ELR (cell line): Measurements from ENCODE around the gene MAST4.

Experiments
- DNase-seq: peaks from one replicate; pipeline ENCODE4 v3.0.0-alpha.2; 2015; ENCODE audit warnings: low read depth

MAST4 gene

DNA sequence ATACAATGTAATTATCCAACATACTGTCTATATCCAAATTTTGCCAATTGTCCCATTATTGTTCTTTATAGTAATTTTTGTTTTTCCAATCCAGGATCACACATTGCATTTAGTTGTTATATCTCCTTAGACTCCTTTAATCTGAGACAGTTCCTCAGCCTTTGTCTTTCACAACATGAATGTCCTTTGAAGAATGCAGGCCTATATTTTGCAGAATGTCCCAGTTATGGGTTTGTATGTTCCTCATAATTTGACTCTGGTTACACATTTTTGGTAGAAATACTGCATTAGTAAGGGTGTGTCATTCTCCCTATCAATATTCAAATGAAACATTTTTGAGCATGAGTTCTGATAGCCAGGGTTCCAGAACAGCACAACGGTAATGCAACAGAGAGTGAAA, 593.7 kb downstream of the MAST4 start:
- DNase-seq, result no peak

DNA sequence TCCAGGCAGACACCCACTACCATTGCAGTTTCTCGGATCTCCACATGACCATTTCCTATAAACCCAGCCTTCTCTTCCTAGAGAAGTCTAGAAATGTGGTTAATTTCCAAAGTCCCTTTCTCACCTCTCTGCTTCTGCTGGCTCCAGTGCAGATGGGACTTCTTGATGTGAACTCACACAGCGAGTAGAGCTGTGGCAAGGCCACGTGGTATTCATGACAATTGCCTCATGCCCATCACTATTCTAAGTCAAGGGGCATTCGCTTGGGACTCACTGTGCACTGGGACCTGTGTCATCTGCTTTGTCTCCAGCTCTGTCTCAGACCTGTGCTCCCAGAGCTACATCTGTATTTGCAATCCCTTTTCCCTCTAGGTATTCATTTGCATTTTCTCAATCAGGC, 594.2 kb downstream of the MAST4 start:
- DNase-seq, result no peak

DNA sequence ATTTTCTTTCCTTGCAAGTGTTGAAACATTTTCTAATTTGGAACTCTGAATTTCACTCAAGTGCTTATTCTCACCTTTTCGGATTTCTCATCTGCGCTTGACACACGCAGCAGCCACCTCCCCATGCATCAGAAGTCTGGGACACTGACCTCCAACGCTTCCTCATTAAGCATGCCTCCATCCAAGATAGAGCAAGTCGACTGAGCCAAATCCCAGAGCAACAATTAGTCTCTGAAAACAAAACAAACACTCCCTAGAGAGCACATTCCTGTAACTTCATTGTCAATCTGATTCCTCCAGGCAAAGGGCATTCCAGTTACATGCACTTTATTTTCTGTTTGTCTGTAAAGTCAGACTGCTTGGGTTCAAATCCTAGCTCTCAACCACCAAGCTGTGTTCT, 594.7 kb downstream of the MAST4 start:
- no peak for DNase-seq

DNA sequence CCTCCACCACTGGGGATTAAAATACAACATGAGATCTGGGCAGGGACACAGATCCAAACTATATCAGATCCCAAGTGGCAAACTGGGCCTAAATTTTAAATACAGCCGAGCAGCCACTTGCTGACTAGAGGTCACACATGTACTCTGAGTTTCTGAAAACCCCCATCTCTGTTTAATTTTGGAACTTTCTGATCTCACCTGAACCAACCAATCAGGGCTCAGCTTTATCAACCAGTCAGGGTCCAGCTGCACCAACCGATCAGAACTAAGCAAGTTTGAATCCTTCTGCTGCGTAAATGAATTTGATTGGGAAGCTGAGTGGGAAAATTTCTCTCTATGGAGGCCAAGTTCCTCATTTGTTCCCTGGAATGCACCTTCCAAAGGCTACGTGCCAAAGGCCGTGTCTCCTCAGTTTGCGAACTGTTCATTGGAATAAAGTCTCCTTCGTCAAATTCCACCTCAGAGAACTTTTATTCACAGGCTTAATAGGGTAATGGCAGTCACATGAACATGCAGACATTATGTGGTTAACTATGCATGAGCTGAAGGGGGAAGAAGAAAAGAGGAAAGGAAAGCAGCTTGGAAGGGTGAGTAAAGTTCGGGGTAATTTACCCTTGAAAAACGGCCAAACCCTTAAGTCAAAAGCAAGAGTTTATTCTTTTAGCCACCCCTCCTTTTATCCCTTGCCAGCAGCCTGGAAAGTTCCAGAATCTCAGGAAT, 596.7 kb downstream of the MAST4 start:
- no peak for DNase-seq

DNA sequence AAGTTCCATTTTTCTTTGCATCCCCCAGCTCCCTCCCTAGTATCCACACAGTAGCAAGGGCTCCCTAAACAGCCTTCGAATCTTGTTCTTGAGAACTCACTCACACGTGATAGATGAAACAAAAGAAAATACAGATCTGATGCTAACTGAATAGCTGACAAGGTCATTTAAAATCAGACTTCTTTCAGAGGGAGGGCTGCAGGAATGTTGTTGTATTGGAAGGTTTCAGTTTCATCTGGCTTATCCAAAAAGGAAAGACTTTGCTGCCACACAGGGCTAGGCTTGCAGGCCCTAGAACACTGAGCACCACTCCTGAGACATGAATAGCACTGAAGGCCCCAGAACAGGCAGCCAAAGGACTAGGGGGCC, 597.2 kb downstream of the MAST4 start:
- no peak for DNase-seq

DNA sequence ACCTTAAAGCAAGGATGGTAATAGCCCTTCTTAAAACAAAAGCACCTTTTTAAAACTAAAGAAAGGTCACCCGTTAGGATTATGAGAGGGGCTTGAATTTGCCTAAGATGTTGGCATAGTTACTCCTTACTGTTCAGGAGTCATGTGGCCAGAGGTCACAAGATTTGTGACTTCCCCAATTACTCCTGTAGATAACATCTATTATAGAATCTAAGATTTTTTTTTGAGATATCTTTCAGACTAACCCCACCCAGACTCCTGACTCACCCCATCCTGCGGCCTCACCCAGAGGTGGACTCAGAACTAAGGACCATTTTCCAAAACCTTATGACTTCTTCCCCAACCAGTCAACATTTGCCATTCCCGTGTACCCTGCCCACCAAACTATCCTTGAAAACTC, 598.0 kb downstream of the MAST4 start:
- no peak for DNase-seq

DNA sequence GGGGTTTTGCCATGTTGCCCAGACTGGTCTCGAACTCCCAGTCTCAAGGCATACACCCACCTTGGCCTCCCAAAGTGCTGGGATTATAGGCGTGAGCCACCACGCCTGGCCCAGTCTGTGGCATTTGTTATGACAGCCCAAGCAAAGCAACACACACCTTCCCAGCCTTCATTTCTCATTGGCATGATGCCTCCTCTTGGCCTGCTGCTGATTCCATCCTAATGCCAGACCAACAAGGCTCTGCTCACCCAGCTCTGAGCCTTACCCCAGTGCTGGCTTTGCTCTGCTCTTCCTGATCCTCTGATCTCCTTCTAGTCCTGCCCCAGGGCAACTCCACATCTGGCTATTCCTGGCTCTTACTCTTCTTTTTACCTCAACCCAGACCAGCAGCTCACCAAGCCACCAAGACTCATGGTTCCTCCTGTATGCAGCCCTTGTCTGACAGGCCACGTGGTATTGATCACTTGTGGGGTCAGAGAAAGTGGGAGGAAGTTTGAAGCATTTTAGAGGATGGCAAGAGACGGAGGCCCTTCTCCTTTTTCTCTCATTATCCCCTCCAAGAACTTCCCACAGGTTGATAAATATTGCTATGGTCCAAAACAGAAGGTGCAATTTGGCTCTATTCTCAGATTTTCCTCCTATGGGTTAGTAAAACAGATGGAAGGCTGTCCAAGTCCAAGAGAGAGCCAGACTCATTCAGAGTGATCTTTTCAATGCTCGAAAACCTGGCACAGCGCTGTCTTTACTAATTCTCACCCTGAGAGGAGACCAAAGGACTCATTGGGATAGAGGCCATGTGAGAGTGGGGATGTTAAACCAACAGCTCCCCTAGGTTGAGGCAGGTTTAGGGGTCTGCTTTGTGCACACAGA, 599.4 kb downstream of the MAST4 start:
- DNase-seq, result no peak

DNA sequence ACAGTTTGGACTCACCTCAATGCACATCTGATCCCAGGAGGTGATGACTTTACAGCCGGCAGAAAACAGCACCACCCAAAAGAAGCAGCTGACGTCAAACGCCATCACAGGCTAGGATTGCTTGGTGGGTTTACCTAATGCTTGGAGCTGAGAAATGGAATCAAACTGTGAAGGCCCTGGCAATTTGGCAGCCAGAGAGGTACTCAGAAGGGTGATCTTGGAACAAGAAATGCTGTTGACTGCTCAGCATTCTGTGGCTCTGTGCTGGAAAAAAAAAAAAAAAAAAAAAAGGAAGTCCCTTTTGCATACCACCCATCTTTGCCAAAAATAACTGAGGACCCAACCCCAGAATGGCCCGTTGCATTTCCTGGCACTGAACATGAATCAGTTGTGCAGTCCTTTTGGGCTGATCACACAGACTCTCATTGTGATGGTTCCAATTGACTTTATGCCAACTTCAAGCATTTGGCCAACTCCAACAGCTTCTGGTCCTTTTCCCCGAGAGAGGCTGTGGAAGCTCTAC, 600.4 kb downstream of the MAST4 start, which contains the start of gene CD180:
TSS of gene CD180 (minus strand) at position 263 of the 523 bp plus-strand sequence. CDS start at position 105, 158 bp downstream.
- no peak for DNase-seq

DNA sequence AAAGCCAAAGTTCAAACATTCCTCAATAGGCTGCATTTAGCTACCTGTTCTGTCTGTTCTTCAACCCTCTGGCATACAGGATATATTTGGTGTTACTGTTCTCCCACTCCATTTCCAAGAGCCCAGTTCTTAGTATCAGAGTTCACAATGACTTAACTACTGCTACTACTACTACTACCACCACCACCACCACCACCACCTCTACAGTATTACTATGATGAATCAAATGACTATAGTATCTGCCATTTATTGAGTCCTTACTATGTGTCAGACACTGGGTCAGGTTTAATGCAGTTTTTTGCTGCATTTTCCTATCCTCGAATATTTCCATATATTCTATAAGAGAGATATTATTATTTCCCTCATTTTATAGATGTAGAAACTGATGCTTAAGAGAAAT, 601.3 kb downstream of the MAST4 start:
- no peak for DNase-seq

DNA sequence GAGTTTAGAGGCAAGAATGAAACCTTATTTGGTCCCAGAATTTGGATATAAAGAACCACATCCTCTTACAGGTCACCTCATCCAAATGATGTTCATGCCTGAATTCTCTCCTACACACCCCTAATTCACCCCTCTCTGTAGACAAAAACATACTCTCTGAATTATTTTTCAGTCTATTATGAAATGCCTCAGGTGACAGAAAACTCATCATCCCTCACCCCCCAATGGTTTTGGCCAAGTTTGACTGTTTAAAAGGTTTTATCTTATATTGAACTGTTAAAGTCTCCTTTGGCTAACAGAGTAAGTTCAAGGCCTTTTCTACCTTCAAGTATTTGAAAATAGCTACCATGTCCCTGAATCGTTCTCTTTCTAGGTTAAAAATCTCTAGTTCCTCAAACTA, 602.7 kb downstream of the MAST4 start:
- no peak for DNase-seq

DNA sequence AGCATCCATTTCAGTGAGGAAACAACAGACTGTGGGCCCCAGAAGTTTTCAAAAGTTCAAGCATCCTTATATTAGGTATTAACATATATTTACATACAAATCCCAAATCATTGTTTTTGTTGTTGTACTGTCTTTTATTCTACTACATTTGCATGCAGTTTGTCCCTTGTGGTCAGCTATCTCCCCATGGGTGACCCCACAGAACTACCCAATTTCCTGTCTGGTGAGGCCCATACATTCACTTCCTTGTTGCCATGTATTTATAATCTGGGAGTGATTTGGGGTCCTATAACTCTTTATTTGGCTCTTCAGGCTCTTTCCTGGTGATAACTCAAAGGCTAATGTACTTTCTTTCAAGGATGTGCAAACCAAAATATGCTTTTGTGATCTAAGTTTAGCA, 603.7 kb downstream of the MAST4 start:
- DNase-seq, result no peak

DNA sequence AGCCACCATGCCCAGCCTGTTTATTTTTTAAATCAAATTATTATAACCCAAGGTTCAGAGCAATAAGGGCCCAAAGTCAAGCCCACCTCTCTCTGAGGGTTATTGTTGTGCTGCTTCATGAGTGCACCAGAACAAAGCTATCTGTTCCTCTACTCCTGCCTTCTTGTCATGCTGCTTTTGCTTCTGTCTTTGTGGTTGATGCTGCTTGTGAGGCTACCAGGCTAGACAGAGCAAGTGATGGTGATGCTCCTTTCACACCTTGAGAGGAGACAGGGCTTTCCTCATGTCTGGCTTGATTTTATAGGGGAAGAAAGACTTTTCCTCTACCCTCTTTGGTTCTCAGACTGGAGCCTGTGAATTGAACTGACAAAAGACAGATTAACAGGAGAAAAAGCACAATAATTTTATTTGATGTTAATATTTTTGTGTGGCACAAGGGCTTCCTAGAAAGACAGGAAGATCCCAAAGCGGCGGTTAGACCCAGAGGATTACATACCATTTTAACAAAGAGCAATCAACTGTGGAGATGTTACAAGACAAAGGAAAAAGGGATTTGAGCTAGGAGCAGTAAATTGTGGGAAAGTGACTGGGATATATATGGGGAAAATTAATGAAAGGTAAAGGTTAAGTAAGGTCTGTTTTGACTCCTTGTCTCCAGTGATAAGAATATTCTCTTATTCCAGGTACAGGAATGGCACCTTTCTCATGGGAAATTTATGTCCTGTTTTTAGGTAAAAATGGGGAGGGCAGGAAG, 604.8 kb downstream of the MAST4 start:
- no peak for DNase-seq

DNA sequence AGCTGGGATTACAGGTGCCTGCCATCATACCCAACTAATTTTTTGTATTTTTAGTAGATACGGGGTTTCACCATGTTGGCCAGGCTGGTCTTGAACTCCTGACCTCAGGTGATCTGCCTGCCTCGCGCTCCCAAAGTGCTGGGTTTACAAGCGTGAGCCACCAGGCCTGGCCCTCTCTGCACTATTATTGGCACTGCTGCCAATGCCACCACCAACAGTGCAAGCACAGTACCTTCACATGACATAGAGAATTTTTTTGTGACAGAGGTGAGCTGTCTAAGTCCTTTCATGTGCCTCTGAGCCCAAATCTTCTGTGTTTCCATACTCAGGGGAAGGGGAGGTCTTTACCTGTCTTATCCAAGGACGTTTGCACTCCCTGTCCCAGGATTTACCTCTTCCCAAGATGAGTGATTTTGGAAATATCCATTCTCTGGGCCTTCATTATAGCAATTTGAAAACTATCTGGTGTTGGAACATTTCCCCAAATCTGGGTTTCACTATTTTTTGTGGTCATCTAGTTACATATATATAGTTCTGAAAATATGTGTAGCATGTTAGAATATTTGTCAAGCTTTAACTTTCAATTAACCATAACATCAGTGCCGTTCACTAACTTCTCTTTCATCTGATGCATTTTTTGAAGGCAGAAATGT, 605.8 kb downstream of the MAST4 start:
- no peak for DNase-seq

DNA sequence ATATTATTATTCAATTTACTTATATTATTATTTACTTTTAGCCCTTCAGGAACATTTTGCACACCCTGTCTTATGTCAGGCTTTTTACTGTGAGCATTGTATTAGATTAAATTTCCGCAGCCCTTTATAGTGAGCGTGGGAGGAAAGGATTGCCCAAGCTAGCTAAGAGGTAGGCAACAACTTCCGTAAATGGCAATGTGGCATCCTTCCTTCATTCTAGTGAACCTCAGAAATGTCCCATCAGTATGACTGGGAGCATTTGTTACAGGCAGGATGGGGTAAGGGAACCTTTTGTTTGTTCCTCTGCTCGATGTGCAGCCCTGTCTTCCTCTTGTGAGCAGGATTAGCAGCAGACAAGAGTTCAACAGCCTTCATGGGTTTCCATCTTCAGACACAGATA, 606.6 kb downstream of the MAST4 start:
- DNase-seq, result no peak

DNA sequence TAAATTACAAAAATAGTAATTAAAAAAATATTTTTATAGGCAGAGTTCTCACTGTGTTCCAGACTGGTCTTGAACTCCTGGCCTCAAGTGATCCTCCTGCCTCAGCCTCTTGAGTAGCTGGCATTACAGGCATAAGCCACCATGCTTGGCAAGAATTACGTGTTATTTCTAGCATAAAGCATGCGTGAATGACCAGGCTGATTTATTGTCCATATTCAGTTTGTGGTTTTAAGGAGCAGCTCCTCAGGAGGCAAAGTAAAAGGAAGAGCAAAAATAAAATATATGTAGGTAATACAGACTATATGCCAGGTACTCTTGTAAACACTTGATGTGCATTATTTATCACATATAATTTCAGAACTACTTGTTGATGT, 607.5 kb downstream of the MAST4 start:
- no peak for DNase-seq

DNA sequence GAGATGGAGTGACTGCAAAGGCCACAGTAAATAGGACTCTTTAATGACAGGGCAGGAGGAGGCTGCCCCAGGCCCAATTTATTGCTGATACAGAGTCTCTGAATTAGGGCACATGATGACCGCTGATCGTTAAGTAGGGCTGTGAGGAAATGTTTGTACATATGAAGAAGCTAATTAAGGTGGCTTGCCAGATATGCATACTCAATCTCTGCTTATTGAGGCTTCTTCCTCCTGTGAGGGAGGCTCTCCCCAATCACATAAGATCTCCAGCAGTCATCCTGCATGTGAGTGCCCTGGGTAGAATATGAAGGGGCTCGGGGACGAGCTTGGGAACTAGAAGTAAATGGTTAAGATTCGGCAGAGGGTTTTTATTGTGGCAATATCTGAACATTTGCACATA, 608.6 kb downstream of the MAST4 start:
- DNase-seq, result no peak

DNA sequence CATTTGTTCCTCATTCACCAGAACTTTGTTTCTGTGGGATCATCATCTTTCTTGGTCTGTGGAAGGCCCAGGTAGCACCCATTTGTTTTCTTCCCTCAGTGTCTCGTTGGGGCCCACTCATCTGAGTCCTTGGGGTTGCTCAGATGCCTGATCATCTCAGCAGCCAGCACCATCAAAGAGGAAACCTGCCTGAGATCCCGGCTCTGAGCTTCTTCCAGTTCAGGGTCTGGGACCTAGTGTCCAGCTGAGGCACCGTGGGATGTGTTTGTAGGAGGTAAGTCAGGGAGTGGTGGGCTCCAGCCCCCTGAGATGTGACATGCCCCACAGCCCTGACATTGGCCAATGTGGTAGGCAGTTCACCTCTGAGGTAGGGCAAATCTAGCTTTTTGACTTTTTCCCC, 609.8 kb downstream of the MAST4 start:
- no peak for DNase-seq

DNA sequence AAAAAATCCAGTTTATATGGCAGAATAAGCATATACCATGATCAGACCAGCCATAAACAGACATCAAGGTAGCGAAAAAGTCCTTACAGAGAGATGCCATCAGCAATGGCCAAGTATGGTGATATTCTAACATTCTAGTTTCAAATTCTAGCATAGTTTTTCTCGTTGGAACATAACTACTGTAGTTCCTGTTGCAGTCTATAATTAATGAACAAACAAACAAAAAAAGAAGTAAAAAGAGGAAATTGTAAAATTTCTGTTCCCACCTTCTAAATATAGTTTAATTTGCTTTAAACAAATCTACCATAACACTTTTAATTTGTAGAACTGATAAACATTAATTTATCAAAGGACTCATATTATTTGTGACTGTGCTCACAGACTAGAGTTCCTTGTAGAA, 610.3 kb downstream of the MAST4 start:
- no peak for DNase-seq

DNA sequence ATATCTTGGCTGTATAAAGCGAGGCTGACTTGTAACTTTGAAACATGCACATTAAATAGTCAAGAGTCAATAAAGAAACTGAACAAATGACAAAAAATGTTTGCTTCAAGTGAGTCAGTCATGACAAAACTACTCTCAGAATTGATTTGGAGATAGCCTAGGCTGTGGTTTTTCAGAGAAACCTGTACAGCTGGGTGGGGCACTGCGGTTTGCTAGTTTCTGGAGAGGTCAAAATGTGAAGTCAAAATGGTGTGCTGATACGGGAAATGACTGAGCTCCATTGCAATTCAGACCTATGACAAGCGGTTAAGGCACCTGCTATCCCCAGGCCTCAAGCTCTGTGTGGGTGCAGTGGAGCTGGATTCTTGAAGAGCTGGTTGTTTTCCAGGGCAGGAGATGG, 610.7 kb downstream of the MAST4 start:
- peak; percentile 79 for DNase-seq

DNA sequence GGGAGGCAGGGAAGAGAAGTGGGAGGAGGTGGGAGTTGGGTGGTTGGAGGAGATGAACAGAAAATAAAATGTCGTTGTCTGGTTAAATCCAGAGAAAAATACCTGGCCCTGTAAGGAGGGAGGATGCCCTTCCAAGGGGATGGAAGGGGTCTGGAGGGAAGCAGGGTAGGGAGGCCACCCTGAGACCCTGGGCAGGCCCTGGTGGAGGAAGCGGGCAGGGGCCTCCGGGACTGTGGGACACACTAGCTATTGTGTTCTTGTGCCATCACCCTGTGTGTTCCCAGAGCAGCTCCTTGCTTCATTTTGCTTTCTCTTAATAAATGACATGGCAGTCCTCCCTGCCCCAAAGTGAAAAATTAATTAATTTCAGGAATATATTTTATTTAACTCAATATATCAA, 612.2 kb downstream of the MAST4 start:
- no peak for DNase-seq

DNA sequence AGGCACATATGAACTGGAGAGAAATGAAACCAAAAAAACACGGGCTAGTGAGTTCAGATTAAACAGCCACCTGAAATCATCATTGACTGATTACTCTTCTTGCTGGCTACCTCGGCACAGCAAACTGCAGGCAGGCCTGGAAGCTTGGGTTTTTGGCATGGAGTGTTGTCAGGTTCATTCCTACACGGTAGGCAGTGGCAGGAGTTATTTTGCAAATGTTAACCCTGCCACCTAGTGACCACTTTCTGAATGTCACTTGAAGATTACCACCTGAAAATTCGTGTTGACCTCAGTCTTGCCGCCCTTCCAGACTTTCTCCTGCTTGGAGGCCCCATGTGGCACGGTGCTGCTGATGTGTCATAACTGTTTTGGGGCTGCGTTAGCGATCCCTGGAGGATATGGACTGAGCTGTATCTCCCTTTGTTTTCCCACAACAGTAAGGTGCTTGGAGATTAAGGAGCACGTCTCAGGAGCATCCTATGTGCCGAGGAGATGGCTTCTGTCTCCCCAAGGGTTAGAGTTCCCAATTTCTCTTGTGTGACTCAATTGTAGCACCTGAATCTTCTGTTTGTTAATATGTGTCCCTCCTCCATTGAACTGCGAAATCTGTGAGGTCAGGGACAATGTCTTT, 613.1 kb downstream of the MAST4 start:
- peak; percentile 74 for DNase-seq

DNA sequence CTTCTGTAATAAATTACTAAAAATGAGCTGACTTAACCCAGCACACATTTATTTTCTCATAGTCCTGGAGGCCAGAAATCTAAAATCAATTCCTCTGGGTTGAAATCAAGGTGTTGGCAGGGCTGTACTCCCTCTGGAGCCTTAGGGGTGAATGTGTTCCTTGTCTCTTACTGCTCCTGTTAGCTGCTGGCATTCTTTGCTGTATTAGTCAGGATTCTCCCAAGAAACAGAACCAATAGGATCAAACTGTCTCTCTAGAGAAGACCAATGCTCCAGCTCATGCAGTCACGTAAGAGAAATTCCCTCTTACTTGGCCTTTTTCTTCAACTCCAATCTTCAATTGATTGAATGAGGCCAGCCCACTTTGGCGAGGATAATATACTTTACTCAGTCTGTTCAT, 615.7 kb downstream of the MAST4 start:
- peak; percentile 83 for DNase-seq
